Lower leg skin (tissue), 4 donors: ENCODE results near the gene ZFP42. TPM values are rescaled to one million over a fixed set of nuclear protein-coding genes. Genes with fewer than 3 reads are reported as not detected.

Source experiments
- DNase-seq, 2 donors: peaks; one replicate each; pipeline ENCODE4 v3.0.0-alpha.2; 2019; ENCODE audit warnings: low spot score in 2 of 2
- H3K4me3 ChIP-seq: fragments of 200-600 bp; sonication (generic); 2 replicates; pipeline ENCODE4 v1.5.1; 2017; ENCODE audit warnings: mild to moderate bottlenecking, low read depth; ENCODE audit not compliant: poor library complexity, severe bottlenecking
- POLR2A ChIP-seq, 2 donors: fragments of 450-650 bp; IDR thresholded peaks; one replicate each; pipeline ENCODE4 v1.6.1; 2016 to 2017; ENCODE audit warnings: antibody characterized with exemption in 2 of 2, mild to moderate bottlenecking in 1 of 2, moderate library complexity in 1 of 2
- WGBS, 2 donors: methylation state at CpG; one replicate each; pipeline ENCODE4 v1.1.5; 2018; 5-methylcytosine and 5-hydroxymethylcytosine counted together
- intact Hi-C: fragments of 100-400 bp; cut with DNase I; formaldehyde crosslinking; loops from one replicate; pipeline ENCODE4 v1.15.0; 2023; ENCODE audit warnings: low total_unique reads
- total RNA-seq, 4 donors: library from RNA; depleted of rRNA; stranded (reverse); fragments of >200 nt; gene quantifications; one replicate each; pipeline ENCODE4 v1.1.0, GENCODE V29; 2016
- TF ChIP-seq, protein P1 (sequence below), 3 donors: fragments of 450-650 bp; IDR thresholded peaks; one replicate each; pipeline ENCODE4 v1.5.1; 2016; ENCODE audit warnings: antibody characterized with exemption in 3 of 3, mild to moderate bottlenecking in 3 of 3, moderate library complexity in 2 of 3

ZFP42 gene
- total RNA-seq, 4 donors from 2014 or later = not detected

DNA sequence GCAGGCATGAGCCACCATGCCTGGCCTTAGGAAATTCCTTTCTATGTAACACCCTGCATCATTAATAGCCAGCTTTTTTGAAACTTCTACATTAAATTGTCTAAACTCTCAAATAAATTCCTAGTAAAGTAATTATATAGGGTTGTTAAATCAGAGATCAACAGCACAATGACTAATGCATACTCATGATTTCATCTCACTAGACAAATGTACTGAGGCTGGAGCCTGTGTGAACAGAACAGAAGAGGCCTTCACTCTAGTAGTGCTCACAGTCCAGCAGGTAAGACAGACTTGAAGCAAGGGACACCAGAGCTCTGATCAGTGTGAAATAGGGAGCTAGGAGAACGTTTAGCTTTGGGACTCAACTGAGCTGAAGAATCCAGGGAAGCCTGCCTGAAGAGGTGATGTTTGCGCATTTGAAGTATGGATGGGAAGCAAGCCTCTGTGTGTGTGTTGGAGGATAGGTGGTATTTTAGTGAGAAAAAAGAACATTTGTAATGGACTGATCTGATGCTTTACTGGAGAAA is 3.9 kb downstream of the ZFP42 start:
- intact Hi-C loops = no loop called here
- 89 to 93% methylated on average over 2 of the region's 2 CpGs for WGBS, 2 donors
- no peak overlapping the region for H3K4me3 ChIP-seq
- no peak for DNase-seq
- TF ChIP-seq POLR2A (IDR thresholded peaks at IDR 0.05) = no peak
- TF ChIP-seq, protein P1, sequence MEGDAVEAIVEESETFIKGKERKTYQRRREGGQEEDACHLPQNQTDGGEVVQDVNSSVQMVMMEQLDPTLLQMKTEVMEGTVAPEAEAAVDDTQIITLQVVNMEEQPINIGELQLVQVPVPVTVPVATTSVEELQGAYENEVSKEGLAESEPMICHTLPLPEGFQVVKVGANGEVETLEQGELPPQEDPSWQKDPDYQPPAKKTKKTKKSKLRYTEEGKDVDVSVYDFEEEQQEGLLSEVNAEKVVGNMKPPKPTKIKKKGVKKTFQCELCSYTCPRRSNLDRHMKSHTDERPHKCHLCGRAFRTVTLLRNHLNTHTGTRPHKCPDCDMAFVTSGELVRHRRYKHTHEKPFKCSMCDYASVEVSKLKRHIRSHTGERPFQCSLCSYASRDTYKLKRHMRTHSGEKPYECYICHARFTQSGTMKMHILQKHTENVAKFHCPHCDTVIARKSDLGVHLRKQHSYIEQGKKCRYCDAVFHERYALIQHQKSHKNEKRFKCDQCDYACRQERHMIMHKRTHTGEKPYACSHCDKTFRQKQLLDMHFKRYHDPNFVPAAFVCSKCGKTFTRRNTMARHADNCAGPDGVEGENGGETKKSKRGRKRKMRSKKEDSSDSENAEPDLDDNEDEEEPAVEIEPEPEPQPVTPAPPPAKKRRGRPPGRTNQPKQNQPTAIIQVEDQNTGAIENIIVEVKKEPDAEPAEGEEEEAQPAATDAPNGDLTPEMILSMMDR (IDR thresholded peaks at IDR 0.05) = no peak

DNA sequence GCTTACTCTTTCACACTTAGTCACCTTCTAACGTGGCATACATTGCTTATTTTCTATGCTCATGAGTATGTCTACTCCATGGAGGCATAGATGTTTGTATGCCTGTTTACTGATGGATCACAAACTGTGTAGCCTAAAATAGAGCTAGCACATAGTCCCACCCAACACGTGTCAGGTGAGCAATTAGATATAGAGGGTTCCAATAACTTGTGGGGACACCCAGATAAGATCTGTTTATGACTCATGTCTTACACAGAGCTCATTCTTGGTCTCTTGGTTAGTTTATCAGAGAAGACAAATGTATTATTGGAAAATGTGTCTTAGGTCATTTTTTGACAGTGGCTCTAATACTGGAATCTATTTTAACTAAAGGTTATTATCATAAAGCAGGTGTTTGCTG is 6.8 kb downstream of the ZFP42 start:
- intact Hi-C loops = no loop called here
- no peak for TF ChIP-seq POLR2A (IDR thresholded peaks at IDR 0.05)
- TF ChIP-seq, protein P1 (IDR thresholded peaks at IDR 0.05) = no peak
- no peak for DNase-seq
- WGBS, 2 donors = 64 to 67% methylated on average over 2 of the region's 2 CpGs
- no peak overlapping the region for H3K4me3 ChIP-seq

DNA sequence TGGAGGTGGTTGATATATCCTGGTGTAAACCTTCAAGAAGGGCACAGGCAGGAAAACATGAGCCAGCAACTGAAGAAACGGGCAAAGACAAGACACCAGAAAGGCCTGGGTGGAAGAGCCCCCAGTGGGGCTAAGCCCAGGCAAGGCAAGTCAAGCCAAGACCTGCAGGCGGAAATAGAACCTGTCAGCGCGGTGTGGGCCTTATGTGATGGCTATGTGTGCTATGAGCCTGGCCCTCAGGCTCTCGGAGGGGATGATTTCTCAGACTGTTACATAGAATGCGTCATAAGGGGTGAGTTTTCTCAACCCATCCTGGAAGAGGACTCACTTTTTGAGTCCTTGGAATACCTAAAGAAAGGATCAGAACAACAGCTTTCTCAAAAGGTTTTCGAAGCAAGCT is 7.2 kb downstream of the ZFP42 start:
- 77 to 82% methylated on average over 7 of the region's 7 CpGs for WGBS, 2 donors
- no peak overlapping the region for H3K4me3 ChIP-seq
- TF ChIP-seq, protein P1 (IDR thresholded peaks at IDR 0.05) = no peak
- no peak for TF ChIP-seq POLR2A (IDR thresholded peaks at IDR 0.05)
- intact Hi-C loops = no loop called here
- DNase-seq = no peak

DNA sequence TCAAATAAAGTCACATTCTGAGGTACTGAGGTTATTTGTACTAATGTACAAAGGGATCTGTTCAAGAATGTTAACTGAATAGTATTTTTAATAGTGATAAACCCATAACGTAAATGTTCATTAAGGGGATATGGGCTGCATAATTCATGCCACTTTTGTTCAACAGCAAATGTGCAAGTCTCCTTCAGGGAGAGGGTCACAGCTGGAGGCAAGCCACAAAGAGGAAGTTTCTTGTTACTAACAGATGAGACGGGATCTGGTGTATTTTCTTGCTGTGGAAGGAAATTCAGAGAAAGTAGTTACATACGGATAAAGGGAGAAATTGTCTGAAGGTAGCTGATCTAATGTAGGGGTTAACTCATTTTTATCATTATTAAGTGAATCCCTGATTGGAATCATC is 10.0 kb downstream of the ZFP42 start:
- intact Hi-C loops = no loop called here
- 55 to 62% methylated on average over 3 of the region's 3 CpGs for WGBS, 2 donors
- no peak for TF ChIP-seq POLR2A (IDR thresholded peaks at IDR 0.05)
- TF ChIP-seq, protein P1 (IDR thresholded peaks at IDR 0.05) = no peak
- DNase-seq = no peak
- no peak overlapping the region for H3K4me3 ChIP-seq

DNA sequence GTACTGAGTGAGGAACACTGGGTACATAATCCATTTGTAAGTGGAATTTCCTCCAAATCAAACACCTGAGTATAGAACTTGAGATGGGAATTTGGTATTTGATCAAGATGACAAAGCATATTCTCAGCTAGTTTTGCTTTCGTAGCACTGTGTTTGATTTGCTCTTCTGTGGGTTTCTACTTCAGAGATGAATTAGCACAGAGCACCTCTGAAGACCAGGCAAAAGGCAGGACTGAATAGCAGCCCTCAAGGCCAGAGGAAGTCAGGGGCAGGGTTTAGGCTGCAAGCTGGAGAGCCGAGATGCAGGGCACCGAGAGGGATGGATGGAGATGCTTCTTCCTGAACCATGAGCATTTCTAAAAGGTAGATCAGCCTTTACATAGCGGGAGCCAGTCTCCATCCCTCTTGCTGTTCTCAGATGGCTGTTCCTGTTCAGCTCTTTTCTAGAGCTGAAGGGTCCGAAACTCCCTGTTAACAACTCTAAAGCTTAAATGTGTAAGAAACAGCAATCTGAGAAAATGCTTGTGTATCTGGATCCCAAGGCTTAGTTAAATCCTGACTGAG is 10.8 kb downstream of the ZFP42 start:
- TF ChIP-seq, protein P1 (IDR thresholded peaks at IDR 0.05) = no peak
- TF ChIP-seq POLR2A (IDR thresholded peaks at IDR 0.05) = no peak
- no peak overlapping the region for H3K4me3 ChIP-seq
- no peak for DNase-seq
- intact Hi-C loops = no loop called here
- 69 to 79% methylated on average over 5 of the region's 5 CpGs for WGBS, 2 donors

DNA sequence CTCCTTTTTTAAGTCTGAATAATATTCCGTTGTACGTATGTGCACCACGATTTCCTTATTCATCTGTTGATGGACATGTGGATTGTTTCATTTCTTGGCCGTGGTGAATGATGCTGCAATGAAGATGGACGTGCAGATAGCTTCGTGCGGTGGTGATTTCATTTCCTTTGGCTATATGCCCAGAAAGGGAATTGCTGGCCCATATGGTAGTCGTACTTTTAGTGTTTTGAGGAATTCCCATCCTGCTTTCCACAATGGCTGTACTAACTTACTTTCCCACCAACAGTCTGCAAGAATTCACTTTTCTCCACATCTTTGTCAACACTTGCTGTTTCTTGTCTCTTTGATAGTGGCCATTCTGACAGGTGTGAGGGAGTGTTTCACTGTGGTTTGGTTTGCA is 12.8 kb downstream of the ZFP42 start:
- WGBS, 2 donors = 51 to 57% methylated on average over 8 of the region's 8 CpGs
- TF ChIP-seq, protein P1 (IDR thresholded peaks at IDR 0.05) = no peak
- TF ChIP-seq POLR2A (IDR thresholded peaks at IDR 0.05) = no peak
- H3K4me3 ChIP-seq = no peak overlapping the region
- intact Hi-C loops = no loop called here
- no peak for DNase-seq
